HG03280 (cell line): ENCODE data around the gene TNFRSF1B.
"Not testable (repeated sequence)": the region's sequence is repeated elsewhere in the genome, so short reads cannot be mapped to it uniquely, and the experiment has no call there.

Source experiments
- ATAC-seq: cut with Tn5 transposase; IDR thresholded peaks from one replicate; pipeline ENCODE4 v1.9.1; 2021; ENCODE audit warnings: mild to moderate bottlenecking, moderate library complexity; ENCODE audit not compliant: unreplicated experiment

The TNFRSF1B gene

DNA sequence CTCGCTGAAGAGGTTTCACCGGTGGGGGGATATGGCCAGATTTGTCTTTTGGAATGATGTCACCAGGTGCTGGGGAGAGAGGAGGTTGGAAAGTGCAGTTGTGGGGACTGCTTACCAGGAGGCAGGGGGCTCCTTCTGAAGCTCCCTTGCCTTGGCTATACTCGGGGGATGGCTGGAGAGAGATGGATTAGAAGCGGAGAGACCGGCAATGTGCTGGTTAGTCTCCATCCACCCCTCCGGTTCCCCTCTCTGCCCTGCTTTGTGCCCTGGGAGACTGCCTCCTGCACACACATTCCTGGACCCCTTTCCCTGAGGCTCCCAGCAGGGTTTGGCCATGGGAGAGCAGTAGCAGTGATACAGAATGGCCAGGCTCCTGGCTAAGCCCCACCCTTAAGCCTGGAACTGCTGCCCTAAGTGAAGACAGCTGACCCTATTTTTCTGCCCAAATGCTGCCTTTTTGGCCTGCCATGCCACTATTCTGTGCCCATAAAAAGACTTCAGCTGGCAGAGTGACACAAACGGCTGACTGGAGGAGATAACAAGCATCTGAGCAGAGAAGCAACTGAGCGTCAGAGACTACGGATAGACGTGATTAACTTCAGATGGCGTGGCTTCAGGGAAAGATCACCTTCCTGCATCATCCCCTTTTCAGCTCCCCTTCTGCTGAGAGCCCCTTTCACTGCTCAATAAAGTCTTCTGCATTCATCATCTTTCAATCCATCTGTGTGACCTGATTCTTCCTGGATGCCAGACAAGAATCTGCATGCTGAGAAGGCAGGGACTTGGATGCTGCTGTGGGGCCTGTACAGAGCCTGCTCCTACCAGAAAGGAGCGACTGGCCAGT, 48.5 kb downstream of the TNFRSF1B start:
- no peak for ATAC-seq

DNA sequence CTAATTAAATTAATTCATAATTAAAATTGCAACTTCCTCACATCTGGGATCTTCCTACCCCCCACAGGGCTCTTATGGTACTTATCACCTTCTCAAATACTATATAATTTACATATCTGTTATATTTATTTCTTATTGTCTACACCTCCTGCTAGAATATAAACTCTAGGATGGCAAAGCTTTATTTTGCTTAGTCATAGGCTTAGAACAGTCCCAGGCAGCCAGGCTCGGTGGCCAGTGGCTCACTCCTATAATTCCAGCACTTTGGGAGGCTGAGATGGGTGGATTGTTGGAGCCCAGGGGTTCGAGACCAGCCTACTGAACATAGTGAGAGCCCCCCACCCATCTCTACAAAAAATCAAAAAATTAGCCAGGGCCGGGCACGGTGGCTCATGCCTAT, 53.0 kb downstream of the TNFRSF1B start:
- ATAC-seq, result no peak

DNA sequence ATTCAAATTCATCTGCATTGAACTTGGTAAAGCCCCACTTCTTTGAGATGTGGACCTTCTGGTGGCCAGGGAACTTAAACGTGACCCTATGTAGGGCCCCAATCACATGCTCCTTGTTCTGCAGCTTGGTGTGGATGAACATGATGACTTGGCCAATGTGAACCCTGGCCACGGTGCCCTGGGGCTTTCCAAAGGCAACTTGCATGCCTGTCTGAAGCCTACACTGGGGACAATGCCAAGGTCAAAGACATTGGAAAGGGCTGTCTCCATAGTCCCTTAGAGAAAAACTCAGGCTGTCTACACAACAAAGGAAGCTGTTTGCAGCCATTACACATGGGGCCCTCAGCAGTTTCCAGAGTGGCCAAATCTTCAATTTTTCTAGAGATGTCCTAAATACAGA, 54.1 kb downstream of the TNFRSF1B start:
- no peak for ATAC-seq

DNA sequence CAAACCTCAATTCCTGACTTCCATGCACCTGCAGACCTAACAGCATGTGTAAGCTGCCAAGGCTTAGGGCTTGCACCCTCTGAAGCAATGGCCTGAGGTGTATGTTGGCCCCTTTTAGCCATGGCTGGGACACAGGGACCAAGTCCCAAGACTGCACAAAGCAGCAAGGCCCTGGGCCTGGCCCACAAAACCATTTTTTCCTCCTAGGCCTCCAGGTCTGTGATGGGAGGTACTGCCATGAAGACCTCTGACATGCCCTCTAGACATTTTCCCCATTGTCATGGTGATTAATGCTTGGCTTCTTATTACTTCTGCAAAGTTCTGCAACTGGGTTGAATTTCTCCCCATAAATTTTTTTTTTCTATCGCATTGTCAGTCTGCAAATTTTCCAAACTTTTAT, 55.9 kb downstream of the TNFRSF1B start:
- not testable (repeated sequence) for ATAC-seq

DNA sequence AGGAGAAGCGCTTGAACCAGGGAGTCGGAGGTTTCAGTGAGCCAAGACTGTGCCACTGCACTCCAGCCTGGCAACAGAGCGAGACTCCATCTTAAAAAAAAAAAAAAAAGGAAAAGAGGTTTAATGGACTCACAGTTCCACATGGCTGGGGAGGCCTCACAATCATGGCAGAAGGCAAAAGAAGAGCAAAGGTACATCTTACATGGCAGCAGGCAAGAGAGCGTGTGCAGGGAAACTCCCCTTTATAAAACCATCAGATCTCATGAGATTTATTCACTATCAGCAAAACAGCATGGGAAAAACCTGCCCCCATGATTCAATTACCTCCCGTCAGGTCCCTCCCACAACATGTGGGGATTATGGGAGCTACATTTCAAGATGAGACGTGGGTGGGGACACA, 57.3 kb downstream of the TNFRSF1B start:
- ATAC-seq, result not testable (repeated sequence)

DNA sequence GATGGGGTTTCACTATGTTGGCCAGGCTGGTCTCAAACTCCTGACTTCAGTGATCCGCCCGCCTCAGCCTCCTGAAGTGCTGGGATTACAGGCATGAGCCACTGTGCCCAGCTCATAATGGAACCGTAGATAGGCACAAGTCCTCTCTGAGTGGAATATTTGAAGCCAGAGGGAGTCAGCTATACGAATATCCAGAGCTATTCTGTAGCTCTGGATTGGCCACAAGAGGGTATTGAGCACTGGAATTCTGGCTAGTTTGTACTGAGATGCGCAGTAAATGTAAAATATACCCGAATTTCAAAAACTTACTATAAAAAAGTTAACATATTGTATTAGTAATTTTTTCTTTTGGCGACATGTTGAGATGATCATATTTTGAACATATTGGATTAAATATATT, 62.2 kb downstream of the TNFRSF1B start:
- ATAC-seq, result no peak

DNA sequence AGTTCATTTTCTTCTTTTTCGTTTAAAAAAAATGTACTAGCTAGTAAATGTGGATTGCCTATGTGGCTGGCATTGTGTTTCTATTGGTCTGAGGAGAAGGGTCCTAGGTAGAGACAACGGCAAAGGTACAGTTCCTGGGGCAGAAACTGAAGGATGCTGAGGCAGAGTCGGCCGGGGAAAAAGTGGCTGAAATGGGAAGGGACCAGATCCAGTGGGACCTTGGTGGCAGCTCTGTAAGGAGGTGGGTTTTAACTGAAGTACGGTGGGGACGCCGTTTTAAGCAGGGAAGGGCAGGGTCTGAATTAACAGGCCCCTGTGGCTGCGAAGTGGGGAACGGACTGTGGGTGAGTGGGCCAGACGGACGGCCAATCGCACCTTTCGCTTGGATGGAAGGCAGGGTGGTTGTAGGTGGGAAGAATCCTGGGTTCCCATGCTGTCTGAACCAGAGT, 62.6 kb downstream of the TNFRSF1B start:
- ATAC-seq, result no peak

DNA sequence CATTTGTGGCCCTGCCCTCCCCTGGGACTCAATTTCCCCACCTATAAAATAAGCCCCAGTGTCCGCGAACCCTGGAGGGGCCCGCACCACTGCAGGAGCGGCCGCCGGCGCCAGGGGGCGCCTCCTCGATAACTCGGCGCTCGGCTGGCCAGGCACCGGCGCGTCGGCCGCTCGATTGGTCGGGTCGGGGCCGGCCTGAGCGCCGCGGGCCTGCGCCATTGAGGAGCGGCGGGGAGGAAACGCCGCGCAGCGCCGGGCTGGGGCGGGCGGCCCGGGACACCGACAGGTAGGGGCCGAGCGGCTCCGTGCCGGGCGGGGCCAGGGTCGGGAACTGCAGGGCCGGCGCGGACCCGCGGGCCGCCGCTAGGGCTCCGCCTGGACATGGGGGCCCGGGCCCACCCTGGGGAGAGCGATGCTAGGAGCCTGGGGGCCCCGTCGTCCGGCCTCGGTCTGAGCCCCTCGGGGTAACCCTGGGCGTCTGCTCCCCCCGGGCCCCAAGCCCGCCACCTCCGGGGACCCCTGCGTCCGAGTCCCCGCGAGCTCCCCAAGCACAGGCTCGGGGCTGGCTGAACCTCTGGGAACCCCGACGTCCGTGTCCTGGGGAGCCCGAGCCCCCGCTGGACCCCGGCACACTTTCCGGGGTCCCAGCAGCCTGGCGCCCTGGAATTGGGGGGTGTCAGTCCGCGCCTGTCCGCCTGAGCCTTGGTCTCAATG, 63.2 kb downstream of the TNFRSF1B start, which contains the start of gene VPS13D:
VPS13D (plus strand) TSS at position 196 of the 714 bp plus-strand sequence. CDS start 4,237 bp downstream, outside the sequence.
- peak; percentile 94 for ATAC-seq

DNA sequence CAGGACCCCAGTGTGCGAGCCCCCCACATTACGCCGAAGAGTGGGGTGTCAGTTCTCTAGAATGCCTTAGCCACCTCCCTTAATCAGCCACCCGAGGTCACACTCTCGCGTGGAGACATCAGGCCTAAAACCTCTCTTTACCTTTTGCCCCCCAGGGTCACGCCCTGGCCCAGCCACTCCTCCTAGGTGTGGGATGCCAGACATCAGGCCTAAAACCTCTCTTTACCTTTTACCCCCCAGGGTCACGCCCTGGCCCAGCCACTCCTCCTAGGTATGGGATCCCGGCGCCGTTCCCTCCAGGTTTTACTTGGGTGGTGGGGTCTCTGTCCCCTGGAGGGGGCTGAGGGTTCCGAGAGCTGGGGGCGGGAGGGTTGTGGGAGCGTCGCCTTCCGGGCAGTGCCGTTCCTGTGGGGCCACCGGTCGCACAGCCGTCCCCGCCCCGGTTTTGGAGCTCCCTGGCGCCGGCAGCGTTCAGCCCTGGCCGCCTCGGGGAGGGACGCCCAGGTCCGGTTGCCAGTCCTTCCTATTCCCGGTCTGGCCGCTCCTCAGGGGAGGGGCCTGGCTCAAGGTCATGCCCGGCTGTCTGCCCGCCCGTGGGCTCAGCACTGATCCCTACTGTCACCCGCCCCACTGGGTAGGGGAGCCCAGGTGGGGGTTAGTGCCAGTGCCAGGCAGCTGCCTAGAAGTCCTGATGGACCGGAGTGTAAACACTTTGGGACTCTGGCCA, 63.9 kb downstream of the TNFRSF1B start:
- ATAC-seq, result peak; percentile 16

DNA sequence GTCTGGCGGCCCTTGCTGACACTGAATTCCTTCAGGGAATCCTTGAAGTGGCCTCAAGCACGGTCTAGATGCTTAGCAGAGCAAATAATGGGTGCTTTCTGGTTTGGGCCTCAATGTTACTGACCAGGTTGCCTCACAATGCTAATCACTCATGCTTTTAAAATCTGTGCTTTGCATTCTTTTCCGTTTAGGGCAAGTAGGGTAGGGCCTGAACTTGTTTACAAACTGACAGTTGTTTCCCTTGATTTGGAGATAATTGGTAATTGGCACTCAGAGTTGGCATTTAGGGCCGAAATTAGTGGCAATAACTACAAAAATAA, 64.4 kb downstream of the TNFRSF1B start:
- no peak for ATAC-seq

DNA sequence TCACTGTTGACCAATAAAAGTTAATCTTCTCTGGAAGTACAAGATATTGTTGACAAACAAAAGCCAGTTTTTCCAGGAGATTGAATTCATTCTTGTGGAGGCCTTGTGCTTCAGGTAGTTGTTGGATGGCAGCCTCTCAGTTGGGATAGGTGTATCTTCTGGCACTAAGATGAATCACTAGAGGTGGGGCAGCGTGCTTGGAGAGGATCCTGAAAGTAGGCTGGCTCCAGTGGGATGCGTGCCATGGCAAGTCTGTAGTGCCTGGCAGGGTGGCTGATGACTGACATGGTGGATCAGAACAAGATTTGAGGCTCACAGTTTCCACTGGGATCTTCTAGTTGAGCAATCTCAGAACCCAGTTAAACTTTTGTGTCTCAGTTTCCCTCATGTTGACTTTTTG, 65.4 kb downstream of the TNFRSF1B start:
- ATAC-seq, result no peak

DNA sequence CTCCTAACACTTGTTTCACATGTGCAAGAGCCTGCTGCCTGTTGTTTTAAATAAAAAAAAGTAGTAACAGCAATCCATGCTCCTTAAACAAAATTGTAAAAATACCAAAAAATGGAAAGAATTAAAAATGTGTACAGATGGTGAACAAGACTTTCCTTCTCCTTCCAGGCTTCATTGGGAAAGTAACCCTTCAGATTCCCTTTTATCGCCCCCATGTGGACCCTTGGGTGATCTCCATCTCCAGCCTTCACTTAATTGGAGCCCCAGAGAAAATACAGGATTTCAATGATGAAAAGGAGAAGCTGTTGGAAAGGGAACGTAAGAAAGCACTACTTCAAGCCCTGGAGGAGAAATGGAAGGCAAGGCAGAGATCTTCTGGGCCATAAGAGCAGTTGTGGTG, 77.3 kb downstream of the TNFRSF1B start:
- no peak for ATAC-seq

DNA sequence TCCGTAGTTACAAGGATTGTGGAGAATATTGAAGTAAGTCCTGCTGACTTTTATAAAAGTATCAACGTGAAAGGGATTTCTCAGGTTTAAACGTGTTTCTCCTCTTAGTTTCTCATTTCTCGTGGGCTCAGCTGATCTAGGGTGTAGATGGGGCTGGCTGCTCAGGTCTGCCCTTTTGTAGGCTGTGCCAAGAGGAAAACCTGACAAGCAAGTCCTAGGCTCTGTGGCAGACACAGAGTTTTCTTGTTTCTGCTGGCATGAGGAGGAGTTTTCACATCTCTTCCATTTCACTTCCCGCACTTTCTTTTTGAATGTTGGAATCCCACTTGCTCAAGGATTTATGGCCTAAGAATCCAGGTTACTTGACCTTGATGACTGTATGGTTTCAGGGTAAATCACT, 77.8 kb downstream of the TNFRSF1B start:
- no peak for ATAC-seq

DNA sequence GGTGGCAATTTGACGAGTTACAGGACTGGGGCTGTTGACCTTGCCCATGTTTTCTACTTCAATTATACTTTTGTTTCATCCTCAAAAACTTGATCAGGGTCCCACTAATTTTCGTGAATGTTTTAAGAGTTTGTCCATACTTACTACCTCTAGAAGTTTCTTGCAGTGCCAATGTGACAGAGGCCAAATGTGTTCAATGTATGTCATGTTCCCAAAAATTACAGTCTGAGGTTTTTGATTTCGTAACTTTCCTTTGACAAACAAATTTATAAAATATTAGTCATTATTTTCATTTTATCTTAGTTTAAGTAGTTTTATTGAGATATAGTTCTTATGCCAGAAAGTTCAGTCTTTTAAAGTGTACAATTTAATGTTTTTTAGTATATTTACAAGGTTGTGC, 78.3 kb downstream of the TNFRSF1B start:
- no peak for ATAC-seq

DNA sequence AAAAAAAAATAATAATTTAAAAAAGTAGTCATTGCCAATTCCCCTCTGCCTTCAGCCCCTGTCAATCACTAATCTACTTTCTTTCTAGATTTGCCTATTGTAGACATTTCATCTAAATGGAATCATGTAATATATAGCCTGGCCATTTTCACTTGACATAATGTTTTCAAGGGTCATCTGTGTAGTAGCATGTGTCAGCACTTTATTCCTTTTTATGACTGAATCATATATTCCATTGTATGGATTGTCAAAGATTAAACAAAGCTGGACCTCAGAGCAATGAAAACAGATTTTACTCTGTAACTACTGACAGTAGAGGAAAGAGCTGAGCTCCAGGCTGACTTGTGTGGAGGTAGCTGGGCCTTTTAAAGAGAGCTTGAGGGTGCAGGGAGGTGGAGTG, 78.9 kb downstream of the TNFRSF1B start:
- no peak for ATAC-seq

DNA sequence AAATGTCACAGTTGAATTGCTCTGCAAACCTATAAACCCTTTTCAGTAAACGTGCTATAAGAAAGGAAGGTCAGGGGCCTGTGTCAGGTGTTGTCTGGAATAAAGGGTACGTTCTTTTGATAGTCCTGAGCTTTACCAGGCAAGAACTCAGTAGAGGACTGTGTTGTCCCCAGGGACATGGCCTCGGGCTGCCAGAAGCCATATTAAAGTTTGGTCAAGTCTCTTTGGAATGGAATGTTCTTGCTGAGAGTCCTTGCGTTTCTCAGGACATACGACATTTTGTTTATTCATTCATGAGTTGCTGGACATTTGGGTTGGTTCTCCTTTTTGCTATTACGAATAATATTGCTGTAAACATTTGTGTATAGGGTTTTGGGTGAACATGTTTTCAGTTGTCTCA, 79.8 kb downstream of the TNFRSF1B start:
- no peak for ATAC-seq

DNA sequence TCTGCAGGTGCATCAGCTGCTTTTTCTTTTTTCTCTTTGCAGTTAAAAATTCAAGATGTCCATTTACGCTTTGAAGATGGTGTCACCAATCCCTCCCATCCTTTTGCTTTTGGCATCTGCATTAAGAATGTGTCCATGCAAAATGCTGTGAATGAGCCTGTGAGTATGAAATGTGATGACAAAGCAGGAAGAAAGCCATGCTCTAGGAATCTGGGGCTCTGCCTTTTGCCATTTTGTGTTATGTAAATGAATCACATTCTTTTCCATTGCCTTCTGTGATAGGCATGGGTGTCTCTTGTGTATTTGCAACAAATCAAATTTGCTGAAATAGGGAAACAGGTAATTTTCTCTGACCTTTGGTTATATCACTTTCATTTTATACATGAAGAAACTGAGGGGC, 82.4 kb downstream of the TNFRSF1B start:
- ATAC-seq, result no peak

DNA sequence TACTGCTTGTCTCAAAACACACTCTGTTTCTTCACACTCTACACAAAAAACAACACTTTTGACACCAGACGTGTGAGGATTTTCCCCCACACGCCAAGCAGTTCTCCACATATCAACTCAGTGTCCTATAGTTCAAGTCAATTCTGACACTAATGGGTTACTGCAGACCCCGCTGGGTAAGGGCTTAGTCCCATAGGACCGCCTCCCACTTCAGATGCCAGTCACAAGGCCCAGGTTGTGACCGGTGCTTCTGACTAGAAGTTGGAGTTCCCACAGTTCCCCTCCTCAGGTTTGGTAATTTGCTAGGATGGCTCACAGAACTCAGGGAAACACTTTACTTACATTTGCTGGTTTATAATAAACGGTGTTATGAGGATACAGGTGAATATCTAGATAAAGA, 83.0 kb downstream of the TNFRSF1B start:
- ATAC-seq, result no peak

DNA sequence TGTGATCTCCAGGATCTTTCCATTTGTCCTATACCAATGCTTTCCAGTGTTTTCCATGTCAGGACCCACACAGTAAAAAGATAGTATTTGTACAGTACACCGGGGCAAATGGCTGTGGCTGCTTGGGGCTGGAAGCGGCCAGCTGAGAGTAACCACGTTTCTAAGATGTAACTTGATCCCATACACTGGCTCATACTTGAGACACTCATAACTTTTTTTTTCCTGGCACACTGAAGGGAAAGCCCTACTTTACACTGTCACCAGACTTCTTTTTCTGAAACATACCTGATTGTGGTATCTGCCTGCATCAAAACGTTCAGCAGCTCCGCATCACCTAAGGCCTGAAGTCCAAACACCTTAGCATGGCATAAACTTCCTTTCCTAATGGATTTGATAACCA, 84.7 kb downstream of the TNFRSF1B start:
- no peak for ATAC-seq

DNA sequence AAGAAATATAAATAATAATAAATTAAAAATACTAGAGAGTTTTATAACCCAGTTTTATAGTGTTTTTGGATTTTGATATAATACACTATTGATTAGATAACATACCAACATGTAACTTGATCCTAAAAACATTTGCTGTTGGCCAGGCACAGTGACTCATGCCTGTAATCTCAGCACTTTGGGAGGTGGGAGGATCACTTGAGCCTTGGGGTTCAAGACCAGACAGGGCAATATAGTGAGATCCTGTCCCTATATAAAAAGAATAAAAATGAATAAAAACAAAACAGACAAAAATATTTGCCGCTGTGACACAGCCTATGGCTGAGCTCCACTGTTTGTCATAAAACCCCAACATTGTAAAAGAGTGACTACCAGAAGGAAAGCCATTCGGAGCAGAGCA, 89.1 kb downstream of the TNFRSF1B start:
- no peak for ATAC-seq

DNA sequence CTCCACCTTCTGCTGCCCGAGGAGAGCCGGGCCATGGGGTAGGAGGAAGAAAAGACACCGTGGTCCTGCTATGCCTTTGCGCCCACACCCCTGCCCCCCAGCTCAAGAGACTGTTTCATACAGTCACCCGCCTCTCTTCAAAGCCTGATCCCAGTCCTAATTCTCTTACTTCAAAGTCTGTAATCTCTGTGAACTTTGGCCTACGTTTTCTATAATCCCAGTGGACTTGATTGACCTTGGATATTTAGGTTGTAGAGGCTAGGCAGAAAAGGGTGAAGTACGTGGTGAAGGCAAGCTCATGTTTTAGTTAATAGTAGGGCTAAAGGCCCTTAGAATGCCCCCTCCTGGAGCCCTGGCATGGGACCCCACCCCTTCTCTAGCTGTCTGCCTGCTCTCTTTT, 91.5 kb downstream of the TNFRSF1B start:
- no peak for ATAC-seq
